H4 (cell line): ENCODE measurements around the gene PARP15. TPM values are rescaled to one million over a fixed set of nuclear protein-coding genes. Genes with fewer than 3 reads are reported as not detected.
"Not testable (repeated sequence)": the region's sequence is repeated elsewhere in the genome, so short reads cannot be mapped to it uniquely, and the experiment has no call there.

Experiments used
- DNase-seq: peaks from one replicate; pipeline ENCODE4 v3.0.0-alpha.2; 2015; ENCODE audit warnings: low spot score
- total RNA-seq: library from RNA; depleted of rRNA; stranded (reverse); fragments of >200 nt; shearing (Covaris generic); gene quantifications from 2 replicates; pipeline ENCODE4 v1.2.3, GENCODE V29; 2014

Gene PARP15
- total RNA-seq, 1 experiment from 2014 or later = not detected

GRCh38 chr3:122618614-122619013, 41.2 kb downstream of the PARP15 start:
- DNase-seq = no peak

DNA sequence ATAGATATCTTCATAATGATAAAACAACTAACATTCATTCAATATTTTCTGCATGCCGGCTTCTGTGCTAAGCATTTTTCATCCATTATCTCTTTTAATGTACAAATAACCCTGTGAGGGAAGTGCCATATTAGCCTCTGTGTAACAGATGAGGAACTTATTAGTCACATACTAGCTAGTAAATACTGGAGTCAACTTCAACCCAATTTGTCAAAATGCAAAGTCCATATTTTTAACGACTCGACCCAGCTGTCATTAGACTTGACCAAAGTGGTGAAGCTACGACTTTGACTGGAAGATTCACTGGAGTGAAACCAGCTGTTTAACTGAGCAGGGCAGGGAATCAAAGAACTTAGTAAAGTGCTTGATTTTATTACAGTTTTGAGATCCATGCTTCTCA, 41.6 kb downstream of the PARP15 start:
- no peak for DNase-seq

- no peak for DNase-seq
These were observed 42.9 kb downstream of the PARP15 start for GRCh38 chr3:122620399-122620798.

DNA sequence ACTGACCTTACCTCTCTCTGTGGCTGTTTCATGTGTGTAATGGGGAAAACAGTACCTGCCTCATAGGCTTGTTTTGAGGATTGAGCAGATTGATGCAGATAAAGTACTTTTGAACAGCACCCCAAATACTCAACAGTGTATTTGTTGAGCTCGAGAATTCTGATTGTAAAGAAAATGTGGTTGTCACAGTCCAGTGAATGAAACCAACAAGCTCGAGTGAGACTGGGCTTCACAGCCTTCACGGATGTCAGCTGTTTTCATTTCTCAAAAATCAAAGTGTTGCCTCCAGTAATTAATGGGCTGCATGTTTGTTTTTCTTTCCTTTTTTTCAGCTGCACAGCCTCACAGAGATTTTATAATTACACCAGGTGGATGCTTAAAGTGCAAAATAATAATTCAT, 43.7 kb downstream of the PARP15 start:
- no peak for DNase-seq

DNA sequence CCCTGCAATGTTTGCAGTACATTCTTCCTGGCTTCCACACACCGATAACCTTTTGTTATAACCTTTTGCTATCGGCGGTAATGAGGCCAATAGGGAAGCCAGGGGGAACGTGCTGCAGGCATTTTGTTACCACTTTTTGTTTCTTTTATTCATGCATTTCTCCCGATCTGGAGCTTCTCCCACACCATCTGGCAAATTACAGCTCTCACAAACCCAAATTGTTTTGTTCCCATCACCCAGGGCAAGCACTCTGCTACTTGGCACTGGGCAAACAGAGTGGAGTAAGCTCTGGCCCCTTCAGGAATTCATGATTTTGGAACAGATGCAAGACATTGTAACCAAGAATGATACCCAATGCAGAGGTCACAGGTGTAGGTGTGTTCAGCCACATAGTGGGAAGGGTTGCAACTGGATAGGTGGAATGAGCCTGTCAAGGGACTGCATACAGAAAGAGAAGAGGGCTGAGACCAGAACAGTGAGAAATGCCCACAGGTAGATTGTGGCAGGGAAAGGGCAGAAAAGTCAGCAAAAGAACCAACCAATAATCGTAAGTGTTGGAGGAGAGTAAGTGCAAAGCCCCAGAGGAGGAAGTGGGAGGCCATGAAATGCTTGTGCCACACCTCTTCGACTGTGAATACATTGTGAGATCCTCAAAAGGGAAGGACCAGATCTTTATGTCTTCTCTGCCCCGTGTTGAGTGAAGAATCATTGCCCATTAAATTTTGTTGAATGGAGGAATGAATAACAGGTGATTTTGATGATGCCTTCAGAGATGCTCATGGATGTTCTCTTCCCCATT, 45.8 kb downstream of the PARP15 start:
- no peak for DNase-seq

DNA sequence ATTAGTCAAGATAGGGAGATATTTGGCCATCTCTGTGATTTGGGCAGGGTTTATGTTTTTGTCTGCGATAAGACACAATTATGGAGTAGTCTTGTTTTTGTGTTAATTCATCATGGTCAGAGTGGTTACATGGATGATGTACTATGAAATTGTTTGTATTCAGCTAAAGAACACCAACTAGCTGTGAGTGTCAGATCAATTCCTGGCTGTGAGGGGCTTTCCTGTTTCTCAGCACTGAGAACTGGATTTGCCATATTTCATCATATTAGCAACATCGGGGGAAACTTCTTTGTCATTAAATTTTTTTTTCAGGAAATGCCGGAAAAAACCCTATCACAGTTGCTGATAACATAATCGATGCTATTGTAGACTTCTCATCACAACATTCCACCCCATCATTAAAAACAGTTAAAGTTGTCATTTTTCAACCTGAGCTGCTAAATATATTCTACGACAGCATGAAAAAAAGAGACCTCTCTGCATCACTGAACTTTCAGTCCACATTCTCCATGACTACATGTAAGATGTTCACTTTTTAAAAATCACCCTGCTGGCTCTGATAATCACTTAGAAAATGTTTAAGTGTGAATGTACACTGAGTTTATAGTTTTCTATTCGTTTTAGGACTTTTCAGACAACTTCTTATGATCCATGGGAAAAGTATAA, 49.2 kb downstream of the PARP15 start:
- DNase-seq = no peak

GRCh38 chr3:122627301-122627700, 49.9 kb downstream of the PARP15 start:
- no peak for DNase-seq

DNA sequence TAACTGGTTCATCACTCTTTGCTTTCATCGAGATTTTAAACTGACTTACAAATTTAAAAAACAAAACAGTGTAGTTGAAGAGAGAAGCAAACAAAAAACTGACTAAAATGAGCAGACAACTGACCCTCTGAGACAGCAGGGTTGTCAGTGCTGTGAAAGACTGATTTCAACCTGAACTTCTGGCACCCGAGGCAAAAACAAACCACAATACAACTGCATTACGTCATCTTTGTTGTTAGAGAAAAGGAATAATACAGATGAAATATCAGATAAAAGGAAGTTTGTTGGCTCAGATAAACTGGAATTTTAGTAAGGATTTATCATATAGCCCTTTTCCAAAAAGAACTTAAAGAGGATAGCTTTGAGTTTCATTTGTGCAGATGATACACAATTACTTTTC, 51.1 kb downstream of the PARP15 start:
- DNase-seq = peak; percentile 35

- no peak for DNase-seq
These were observed 52.3 kb downstream of the PARP15 start for GRCh38 chr3:122629763-122630162.

DNA sequence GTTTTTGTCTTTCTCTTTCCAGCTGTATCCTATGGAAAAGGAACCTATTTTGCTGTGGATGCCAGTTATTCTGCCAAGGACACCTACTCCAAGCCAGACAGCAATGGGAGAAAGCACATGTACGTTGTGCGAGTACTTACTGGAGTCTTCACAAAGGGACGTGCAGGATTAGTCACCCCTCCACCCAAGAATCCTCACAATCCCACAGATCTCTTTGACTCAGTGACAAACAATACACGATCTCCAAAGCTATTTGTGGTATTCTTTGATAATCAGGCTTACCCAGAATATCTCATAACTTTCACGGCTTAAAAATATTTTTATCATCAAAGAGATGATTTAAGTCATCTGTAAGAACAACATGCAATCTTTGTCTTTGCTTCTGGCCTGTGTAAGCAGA, 58.3 kb downstream of the PARP15 start:
- DNase-seq = no peak

- no peak for DNase-seq
These were observed 59.2 kb downstream of the PARP15 start for GRCh38 chr3:122636697-122637096.

GRCh38 chr3:122640437-122640999, 63.1 kb downstream of the PARP15 start:
- DNase-seq = no peak

DNA sequence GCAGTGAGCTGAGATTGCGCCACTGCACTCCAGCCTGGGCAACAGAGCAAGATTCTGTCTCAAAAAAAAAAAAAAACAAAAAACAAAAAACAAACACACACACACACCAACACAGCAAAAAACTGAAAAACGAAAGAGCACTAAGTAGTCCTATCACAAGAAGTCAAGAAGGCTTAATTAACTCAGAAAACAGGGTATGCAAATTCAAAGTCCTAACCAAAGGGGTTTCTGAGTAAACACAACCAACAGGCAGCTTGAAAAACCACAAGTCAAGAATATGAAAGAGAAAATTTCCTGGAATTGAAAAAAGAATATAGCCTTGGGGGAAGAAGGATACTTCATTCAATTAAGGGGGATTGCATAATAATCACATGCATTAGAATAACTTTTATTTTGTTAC, 65.5 kb downstream of the PARP15 start:
- no peak for DNase-seq

DNA sequence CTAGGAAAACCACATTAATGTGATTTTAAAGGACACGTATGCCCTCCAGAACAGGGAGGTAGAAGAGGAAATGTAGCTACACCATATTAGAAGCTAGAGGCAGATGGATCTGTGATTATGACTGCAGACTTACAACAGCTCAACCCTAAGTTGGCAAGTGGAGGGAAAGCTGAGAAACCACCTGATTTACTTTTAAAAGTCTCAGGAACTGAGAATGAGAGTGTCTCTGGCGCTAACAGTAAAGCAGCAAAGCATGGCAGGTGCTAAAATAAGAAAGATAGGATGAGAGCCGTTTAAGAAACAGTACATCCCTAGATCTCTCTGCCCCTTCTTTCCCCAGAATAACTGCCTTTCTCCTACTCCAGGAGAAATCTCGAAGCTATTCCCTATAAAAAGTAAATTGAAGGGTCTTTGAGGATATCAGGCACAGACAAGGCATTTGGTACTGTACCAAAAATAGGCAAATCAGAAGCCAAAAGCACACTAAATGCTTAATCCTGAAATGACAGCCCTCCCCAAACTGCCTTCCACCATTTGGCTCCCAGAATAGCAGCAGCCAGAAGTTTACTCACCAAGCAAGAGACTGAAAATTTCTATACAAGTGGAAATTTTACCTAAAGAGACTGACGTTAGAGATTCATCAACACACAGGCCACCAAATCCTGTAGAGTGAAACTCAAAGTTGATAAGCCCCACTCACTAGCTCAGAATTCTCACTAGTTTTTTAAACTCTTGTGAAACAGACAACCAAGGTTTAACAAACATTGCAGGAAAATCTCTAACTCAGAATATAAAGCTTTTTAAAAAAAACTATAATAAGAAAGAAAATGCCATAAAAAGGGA, 68.9 kb downstream of the PARP15 start:
- no peak for DNase-seq

- not testable (repeated sequence) for DNase-seq
These were observed 73.9 kb downstream of the PARP15 start for GRCh38 chr3:122651233-122651907.

- not testable (repeated sequence) for DNase-seq
These were observed 74.5 kb downstream of the PARP15 start for GRCh38 chr3:122651962-122652361.

- DNase-seq = not testable (repeated sequence)
These were observed 80.9 kb downstream of the PARP15 start for GRCh38 chr3:122658336-122658735.

- no peak for DNase-seq
These were observed 83.0 kb downstream of the PARP15 start for GRCh38 chr3:122660297-122660974.

- DNase-seq = peak; percentile 24
These were observed 84.2 kb downstream of the PARP15 start for GRCh38 chr3:122661633-122662032.

DNA sequence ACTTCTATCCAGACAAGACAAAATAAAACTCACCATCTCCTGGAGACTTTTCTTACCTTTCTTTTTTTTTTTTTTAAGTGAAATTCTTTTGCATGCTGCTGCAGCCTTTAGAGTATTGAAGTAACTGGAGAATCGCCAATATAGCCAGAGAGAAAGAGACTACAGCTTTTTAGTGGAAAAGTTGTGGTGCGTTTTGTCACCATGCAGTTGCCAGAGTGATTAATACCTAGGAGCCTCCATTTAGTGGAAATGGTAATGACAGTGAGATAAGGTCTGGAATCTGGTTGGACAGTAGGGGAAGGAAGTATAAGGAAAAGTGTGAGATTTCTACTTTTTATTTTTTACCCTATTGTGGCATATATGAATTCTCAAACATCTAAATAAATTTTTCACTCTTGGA, 85.1 kb downstream of the PARP15 start:
- DNase-seq = no peak

DNA sequence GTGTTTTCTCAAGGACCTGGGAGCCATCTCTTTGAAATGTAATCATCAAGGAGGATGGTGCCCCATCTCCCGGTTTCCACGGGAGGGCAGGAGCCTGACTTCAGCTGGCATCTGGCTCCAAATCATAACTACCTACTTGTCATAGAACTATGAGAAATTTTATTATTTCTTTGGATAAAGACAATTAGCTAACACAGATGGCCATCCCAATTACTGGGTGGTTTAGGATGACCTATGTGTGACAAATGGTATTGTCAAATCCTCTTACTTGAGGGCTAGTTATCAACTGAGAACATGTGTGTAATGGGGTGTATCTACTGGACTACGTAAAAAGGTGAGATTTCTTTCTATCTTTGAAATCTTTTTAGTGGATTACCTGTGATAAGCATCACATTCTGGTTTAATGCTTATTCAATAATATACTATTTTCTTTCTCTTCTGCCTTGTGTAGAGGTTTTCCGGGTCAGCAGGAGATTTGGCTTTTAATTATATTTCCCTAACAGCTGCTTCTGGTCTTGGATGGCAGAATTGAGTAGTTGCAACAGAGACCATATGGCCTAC, 87.9 kb downstream of the PARP15 start:
- no peak for DNase-seq
